Measurements from ENCODE around the gene HSP90AB1. TPM values are rescaled to one million over a fixed set of nuclear protein-coding genes. Genes with fewer than 3 reads are reported as not detected.

HSP90AB1 gene
- total RNA-seq, 1 experiment from 2014 or later = 1,280 TPM

- intact Hi-C loops (cut with micrococcal nuclease) = no loop called here
- CTCF ChIA-PET = no interaction called here
- no peak for DNase-seq
- Histone ChIP-seq H3K4me1 (ENCODE audit: insufficient read depth, low read length) (peaks cover 21% of the 10 kb centered on the region), H3K27ac (ENCODE audit: low read length) (no peak overlapping the region), H4K20me1 (ENCODE audit: low read length) (peaks cover 14% of the 10 kb centered on the region), H3K4me2 (ENCODE audit: low read length) (no peak overlapping the region), H3K4me3 (ENCODE audit: low read length) (no peak overlapping the region), H3K9ac (ENCODE audit: low read length) (no peak overlapping the region), H3F3A (ENCODE audit: low read length, unreplicated experiment) (peaks cover 8% of the 10 kb centered on the region), H3K9me2 (replicated peaks; ENCODE audit: low read length) (no peaks in the 10 kb centered on the region), H3K36me3 (ENCODE audit: low read depth, low read length) (peaks cover 11% of the 10 kb centered on the region), H2AFZ (ENCODE audit: low read length) (no peak overlapping the region), H3K27me3 (ENCODE audit: low read length) (no peaks in the 10 kb centered on the region), H3K79me2 (ENCODE audit: low read length) (peaks cover 16% of the 10 kb centered on the region), H3K9me3 (ENCODE audit: low read length) (no peaks in the 10 kb centered on the region)
- TF ChIP-seq CTCF (conservative IDR thresholded peaks at IDR 0.05; ENCODE audit: low read depth, low read length) = no peak
- no peak for TF ChIP-seq EZH2phosphoT487 (IDR thresholded peaks at IDR 0.05; ENCODE audit: borderline replicate concordance, low read length)
- no peak for TF ChIP-seq EZH2 (IDR thresholded peaks at IDR 0.05; ENCODE audit: low read length, unreplicated experiment)
- POLR2A ChIA-PET (ENCODE audit: unreplicated experiment) = interaction anchor here (0.5 kb wide), 1 partner anchor 19 kb away, joined by 3 read pairs; no protein-coding TSS in a partner anchor
- no TSS peak for BruUV-seq (replicated peaks)
- ATAC-seq = no peak
Measured at GRCh38 chr6:44243345-44243744, 3.6 kb upstream of the HSP90AB1 start.

- Histone ChIP-seq H3K27ac (ENCODE audit: low read length) (0 out of 2 replicates have a peak overlapping the region, but pooled peaks have one; percentile 2), H3K9me2 (replicated peaks; ENCODE audit: low read length) (no peaks in the 10 kb centered on the region), H3K4me2 (ENCODE audit: low read length) (peak overlapping the region; percentile 90), H3K4me3 (ENCODE audit: low read length) (peak overlapping the region; percentile 99), H3K4me1 (ENCODE audit: insufficient read depth, low read length) (peaks cover 29% of the 10 kb centered on the region), H2AFZ (ENCODE audit: low read length) (peak overlapping the region; percentile 85), H3K79me2 (ENCODE audit: low read length) (peaks cover 37% of the 10 kb centered on the region), H3K27me3 (ENCODE audit: low read length) (no peaks in the 10 kb centered on the region), H3K36me3 (ENCODE audit: low read depth, low read length) (peaks cover 32% of the 10 kb centered on the region), H3K9ac (ENCODE audit: low read length) (peak overlapping the region; percentile 44), H4K20me1 (ENCODE audit: low read length) (peaks cover 35% of the 10 kb centered on the region), H3K9me3 (ENCODE audit: low read length) (no peaks in the 10 kb centered on the region), H3F3A (ENCODE audit: low read length, unreplicated experiment) (peaks cover 25% of the 10 kb centered on the region)
- ATAC-seq = no peak
- CTCF ChIA-PET = interaction anchor here (0.6 to 0.7 kb wide), 2 partner anchors 11 to 149 kb away, joined by 4 to 6 read pairs; no protein-coding TSS in a partner anchor
- POLR2A ChIA-PET (ENCODE audit: unreplicated experiment) = no interaction called here
- BruUV-seq (replicated peaks) = TSS peak; percentile 85
- TF ChIP-seq CTCF (conservative IDR thresholded peaks at IDR 0.05; ENCODE audit: low read depth, low read length) (no peak), EZH2phosphoT487 (IDR thresholded peaks at IDR 0.05; ENCODE audit: borderline replicate concordance, low read length) (no peak), EZH2 (IDR thresholded peaks at IDR 0.05; ENCODE audit: low read length, unreplicated experiment) (no peak)
- intact Hi-C loops (cut with micrococcal nuclease) = no loop called here
- DNase-seq = no peak
Measured at GRCh38 chr6:44245391-44245911, 1.4 kb upstream of the HSP90AB1 start.

Data from PC-3 (cell line).